HG03520 (cell line): ENCODE measurements around the gene DAB2.

ENCODE experiments used
- ATAC-seq: cut with Tn5 transposase; IDR thresholded peaks from one replicate; pipeline ENCODE4 v1.9.1; 2021; ENCODE audit warnings: mild to moderate bottlenecking, moderate library complexity; ENCODE audit not compliant: unreplicated experiment

The DAB2 gene

GRCh38 chr5:39390945-39391344 is 33.8 kb downstream of the DAB2 start:
- no peak for ATAC-seq

GRCh38 chr5:39387293-39387692 is 37.5 kb downstream of the DAB2 start:
- ATAC-seq, result no peak

- ATAC-seq, result no peak
Measured at GRCh38 chr5:39384271-39384670, 40.5 kb downstream of the DAB2 start.

- no peak for ATAC-seq
Measured at GRCh38 chr5:39381376-39381775, 43.4 kb downstream of the DAB2 start.

- ATAC-seq, result no peak
Measured at GRCh38 chr5:39379693-39380092, 45.1 kb downstream of the DAB2 start.

- no peak for ATAC-seq
Measured at GRCh38 chr5:39377613-39378012, 47.2 kb downstream of the DAB2 start.

GRCh38 chr5:39376293-39376714 is 48.5 kb downstream of the DAB2 start:
- ATAC-seq, result peak; percentile 80

GRCh38 chr5:39373791-39374190 is 51.0 kb downstream of the DAB2 start:
- no peak for ATAC-seq

- ATAC-seq, result no peak
Measured at GRCh38 chr5:39371367-39371635, 53.5 kb downstream of the DAB2 start.

- ATAC-seq, result no peak
Measured at GRCh38 chr5:39370555-39371366, 54.0 kb downstream of the DAB2 start.

GRCh38 chr5:39369123-39369815 is 55.5 kb downstream of the DAB2 start:
- ATAC-seq, result no peak

- no peak for ATAC-seq
Measured at GRCh38 chr5:39368116-39368515, 56.7 kb downstream of the DAB2 start.

GRCh38 chr5:39367711-39368110 is 57.1 kb downstream of the DAB2 start:
- no peak for ATAC-seq

GRCh38 chr5:39364367-39364766 is 60.4 kb downstream of the DAB2 start, which contains the start of gene C9:
C9 (minus strand) TSS chr5:39364495; CDS start chr5:39364464, 31 bp downstream.
- ATAC-seq, result no peak

- no peak for ATAC-seq
Measured at GRCh38 chr5:39363217-39363616, 61.6 kb downstream of the DAB2 start.

GRCh38 chr5:39362646-39363045 is 62.1 kb downstream of the DAB2 start:
- no peak for ATAC-seq

- ATAC-seq, result no peak
Measured at GRCh38 chr5:39361306-39361705, 63.5 kb downstream of the DAB2 start.

GRCh38 chr5:39360471-39361111 is 64.2 kb downstream of the DAB2 start:
- ATAC-seq, result no peak

GRCh38 chr5:39356263-39356662 is 68.5 kb downstream of the DAB2 start:
- ATAC-seq, result no peak

- ATAC-seq, result no peak
Measured at GRCh38 chr5:39355324-39355723, 69.5 kb downstream of the DAB2 start.

- ATAC-seq, result no peak
Measured at GRCh38 chr5:39353717-39354399, 70.9 kb downstream of the DAB2 start.
